ENCODE measurements around the gene LRMDA.

Gene LRMDA

DNA sequence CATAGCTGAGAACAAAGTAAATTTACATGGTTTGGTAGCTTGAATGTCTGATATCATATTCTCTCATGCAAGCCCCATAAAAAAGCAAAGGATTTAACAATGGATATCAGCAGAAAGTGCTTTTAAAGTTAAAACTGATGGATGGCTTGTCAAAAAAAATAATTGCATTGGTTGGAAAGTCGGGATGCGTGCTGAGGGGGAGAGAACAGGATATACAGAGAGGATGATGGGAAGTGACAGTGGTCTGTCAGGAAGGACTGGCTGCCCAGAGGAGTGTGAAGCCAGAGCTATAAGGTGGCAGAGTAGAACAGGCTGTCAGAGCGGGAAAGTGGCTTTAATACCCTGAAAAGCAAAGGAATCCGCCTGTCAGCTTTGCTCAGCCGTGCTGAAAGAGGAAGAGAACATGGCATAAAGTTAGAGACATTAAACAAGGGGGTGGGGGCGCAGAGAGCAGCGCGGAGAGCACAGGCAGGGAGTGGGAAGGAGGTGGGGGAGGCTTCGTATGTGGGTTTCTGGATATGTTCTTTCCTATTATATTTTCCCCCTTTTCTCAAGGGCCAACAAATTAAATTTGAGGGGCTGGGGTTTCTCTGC lies 493.0 kb downstream of the LRMDA start:
- DNase-seq (ENCODE audit: low spot score) = no peak

GRCh38 chr10:75925999-75926398 lies 494.6 kb downstream of the LRMDA start:
- DNase-seq (ENCODE audit: low spot score) = no peak

- DNase-seq (ENCODE audit: low spot score) = no peak
These were observed 495.3 kb downstream of the LRMDA start for GRCh38 chr10:75926763-75927162.

GRCh38 chr10:75928231-75928630 lies 496.8 kb downstream of the LRMDA start:
- no peak for DNase-seq (ENCODE audit: low spot score)

DNA sequence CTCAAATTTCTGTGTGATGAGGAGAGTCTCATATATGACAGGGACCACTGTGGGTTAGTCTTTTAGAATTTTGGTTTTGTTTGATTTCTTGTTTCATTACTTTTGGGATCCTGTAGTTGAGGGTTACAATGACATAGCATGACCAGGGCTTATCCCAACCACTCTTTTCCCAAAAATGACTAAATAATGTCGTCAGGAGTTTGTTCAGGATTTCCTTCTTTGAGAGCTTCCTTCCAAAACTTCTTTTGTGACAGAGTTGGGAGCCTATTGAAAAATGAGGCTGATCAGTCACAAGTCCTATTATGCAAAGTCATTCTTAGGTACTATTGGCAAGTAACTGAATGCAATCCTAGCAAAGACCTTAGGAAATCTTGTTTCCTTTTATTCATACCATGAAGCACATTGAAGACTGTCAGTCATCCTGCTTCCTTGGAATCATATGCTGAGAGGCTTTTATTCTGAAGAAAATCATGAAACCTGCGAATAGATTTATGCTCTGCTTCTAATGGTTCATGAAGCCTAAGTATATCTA lies 498.3 kb downstream of the LRMDA start:
- no peak for DNase-seq (ENCODE audit: low spot score)

GRCh38 chr10:75932921-75933320 lies 501.5 kb downstream of the LRMDA start:
- DNase-seq (ENCODE audit: low spot score) = no peak

DNA sequence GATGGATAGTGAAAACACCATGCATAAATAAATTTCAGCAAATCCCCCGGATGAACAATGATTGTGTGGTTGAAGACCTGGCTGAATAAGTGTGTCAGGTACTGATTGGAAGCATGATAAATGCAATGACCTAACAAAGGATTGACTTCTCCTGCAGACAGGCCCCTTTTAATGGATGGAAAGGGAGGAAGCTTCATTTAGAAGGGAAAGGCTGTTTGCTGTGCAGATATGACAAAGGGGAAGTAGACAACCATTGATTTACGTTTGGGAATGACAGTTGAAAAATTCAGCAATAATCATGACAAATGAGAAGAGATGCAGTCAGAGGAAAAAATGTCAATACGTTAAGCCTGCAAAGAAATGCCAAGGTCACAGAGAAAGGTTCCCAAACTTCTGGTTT lies 503.8 kb downstream of the LRMDA start:
- DNase-seq (ENCODE audit: low spot score) = no peak

GRCh38 chr10:75935650-75936400 lies 504.4 kb downstream of the LRMDA start:
- DNase-seq (ENCODE audit: low spot score) = no peak

DNA sequence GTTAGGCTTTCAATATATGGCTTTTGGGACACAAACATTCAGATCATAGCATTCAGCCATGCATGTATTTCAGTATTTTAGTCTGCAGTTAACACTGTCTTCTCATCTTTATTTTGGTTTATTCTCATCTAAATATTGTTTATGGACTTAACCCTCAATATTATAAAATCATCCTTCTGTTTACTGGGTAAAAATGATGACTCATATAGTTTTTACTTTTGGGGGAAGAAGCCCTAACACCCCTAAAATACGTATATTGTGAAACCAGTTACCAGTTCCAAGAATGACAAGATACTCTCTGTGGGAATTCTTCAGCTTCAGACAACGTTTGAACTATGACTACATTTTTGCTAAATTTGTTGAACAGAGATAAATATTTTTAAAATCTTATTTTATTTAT lies 505.4 kb downstream of the LRMDA start:
- no peak for DNase-seq (ENCODE audit: low spot score)

GRCh38 chr10:75937823-75938222 lies 506.4 kb downstream of the LRMDA start:
- no peak for DNase-seq (ENCODE audit: low spot score)

DNA sequence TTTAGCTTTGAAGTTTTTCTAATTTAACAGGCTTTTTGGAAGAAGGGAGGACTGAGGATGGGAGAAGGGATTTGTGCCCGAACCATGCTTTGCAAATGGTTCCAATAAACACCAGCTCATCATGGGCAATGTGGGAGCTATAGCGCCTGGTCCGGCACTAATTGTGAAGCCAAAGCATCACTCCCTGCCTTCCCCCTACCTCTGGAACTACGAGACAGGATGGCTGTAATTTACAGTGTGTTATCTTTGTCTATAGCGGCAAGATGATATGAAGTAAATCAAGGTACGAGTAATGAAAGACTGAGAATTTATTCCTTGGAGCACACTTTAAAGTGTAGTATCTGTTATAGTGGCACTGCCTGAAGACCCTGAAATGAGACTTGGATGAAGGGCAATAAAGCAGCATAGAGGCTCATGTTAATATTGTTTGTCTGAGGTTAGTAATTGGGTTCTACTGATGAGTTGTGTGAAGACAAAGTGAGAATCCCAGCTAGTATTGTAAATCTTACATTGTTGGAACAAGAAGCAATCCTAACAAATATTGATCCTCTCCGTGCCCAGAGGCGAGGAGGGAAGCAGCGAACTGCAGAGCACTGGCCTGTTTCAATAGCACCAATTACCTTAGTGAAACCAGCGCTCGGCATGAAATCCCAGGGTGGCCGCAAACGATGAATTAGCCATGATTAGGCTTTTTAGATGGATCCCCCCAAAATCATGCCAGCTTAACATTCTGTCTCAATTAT lies 507.1 kb downstream of the LRMDA start:
- no peak for DNase-seq (ENCODE audit: low spot score)

DNA sequence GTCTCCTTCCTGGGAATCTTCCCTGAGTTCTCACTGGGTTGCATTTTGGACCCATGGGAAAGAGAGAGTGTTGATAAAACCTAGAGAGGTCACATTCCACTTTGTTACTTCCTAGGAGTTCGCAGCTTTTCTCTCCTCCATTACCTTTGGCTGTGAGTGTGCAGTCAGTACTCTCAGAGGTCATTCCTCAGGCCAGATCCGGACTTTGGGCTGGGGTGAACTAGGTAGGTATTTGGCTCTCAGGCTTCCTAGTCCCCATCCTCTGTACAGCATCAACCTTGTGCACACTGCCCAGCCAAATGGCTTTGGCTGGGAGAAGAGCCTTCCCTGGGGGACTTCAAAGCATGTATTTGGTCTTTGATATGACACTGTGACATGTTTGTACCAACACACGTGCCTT lies 508.1 kb downstream of the LRMDA start:
- DNase-seq (ENCODE audit: low spot score) = no peak

DNA sequence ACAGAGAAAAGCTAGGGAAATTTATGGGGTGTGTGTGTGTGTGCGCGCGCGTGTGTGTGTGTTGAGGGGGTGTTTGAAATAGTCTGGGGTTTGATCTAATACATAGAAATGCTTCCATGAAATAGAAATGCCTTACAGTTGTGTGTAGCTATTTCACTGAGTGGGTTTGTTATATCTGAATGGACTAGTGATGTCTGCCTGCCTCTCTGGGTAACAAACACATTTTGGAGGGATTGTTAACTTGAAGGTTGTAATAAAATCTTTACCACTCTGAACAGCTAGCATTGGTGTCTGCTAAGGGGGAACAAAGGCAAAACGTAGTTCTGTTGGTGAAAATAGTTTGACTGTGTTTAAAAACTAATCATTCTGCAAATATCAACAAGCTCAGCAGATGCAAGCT lies 509.3 kb downstream of the LRMDA start:
- no peak for DNase-seq (ENCODE audit: low spot score)

GRCh38 chr10:75941223-75941801 lies 509.9 kb downstream of the LRMDA start:
- DNase-seq (ENCODE audit: low spot score) = no peak

- no peak for DNase-seq (ENCODE audit: low spot score)
These were observed 512.6 kb downstream of the LRMDA start for GRCh38 chr10:75944061-75944460.

DNA sequence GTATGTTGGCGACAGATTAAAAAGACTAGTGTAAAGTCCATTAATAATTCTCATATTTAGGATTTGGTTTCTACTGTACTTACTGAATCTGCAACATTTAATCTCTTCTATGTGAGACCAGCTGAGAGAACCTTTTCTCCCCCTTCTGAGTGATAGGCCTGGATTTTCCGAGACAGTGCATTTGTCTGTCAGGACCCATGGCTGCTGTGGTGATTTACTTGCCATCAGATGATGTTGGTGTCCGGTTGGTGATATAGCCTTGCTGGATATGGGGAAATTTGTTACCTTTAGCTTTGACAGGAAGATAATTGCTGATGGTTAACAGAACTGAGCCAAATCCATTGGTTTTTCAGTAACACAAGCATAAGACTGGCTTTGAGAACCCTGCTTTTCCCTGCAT lies 517.2 kb downstream of the LRMDA start:
- no peak for DNase-seq (ENCODE audit: low spot score)

DNA sequence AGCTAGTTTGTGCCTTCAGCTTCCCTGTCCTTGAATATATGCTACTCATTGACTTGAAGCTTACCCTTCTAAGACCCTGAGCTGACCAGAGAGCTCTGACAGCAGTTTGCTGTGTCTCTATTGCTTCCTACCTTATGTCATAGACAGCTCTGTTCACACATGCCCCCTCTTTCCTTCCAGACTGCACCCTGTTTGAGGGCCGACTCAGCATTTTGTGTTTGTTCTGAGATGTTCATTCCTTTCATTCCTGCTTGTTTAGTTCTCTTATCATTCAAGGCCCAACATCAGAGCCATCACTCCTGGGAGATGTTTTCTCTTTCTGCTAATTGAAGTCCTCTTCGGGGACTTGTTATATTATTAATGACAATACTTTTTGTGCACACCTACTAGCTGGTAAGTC lies 518.9 kb downstream of the LRMDA start:
- no peak for DNase-seq (ENCODE audit: low spot score)

GRCh38 chr10:75950997-75951589 lies 519.7 kb downstream of the LRMDA start:
- no peak for DNase-seq (ENCODE audit: low spot score)

DNA sequence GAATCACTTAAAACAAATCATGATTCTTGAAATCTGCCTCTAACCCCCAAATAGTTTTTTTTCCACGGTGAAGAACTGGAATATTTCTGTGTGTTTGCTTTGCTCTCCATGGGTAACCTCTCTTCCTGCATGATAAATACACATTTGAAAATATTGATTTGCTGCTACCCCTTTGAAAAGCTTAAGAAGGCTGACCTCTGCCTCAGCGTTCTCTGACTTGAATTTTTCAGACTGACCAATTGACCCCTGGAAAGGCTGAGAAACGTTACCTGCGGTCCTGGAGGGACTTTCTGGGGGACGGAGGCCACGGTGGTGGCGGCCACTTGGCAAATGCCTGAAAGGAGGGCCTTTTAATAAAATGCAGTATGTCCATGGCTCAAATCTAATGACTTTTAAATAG lies 520.2 kb downstream of the LRMDA start:
- no peak for DNase-seq (ENCODE audit: low spot score)

DNA sequence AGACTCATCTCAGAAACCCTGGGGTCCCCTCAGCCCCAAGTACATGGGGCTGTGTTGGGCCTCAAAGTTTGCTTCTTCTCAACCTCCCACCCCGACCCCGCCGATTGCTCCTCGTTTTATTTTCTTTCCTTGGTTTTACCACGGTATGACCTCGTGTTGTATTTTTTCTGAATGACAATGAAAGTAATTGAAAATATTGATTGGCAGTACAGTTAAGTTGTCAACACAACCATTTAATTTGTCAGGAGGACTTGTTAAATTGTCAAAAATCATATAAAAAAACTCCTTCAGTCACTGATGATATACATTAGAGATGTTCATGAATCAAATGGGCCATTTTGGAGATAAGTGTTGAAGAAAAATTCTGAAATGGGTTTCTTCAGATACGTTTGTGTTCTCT lies 520.7 kb downstream of the LRMDA start:
- no peak for DNase-seq (ENCODE audit: low spot score)

DNA sequence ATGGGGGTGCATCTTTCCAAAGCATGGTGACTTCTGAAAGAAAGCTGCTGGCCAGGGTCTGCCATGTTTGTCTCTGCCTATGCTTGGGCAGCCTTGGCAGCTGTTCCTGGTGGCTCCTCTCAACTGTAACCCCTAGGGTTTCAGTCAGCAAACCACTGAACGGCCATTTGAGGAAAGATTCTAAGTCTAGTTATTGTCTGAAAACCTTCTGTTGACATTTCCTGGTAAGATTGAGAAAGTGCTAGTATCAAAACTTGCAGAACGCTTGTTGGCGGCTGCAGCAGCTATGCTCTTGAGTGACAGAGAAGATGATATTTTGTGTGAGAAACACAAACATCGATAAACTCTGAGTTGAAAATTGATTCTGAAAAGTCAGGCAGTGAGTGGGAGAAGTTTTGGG lies 523.1 kb downstream of the LRMDA start:
- DNase-seq (ENCODE audit: low spot score) = no peak

DNA sequence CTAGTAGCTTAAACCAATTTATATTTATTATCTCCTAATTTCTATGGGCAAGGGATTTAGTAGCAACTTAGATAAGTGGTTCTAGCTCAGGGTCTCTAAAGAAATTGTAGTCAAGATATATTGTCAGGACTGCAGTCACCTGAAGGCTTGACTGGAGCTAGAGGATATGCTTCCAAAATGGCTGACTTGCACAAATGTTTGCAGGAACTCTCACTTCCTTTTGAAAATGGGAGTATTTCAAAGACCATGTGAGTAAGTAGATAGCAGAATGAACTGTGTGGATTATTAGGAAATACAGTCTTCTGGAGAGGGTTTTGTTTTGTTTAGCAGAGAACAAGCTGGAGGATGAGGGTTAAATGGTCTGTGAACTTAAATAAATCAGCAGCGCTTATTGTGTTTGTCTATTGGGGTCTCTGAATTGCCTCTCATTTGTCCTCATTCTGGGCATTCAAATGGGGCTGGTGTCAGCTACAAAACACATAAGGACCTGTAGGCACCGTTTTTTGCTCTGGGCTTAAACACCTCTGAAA lies 524.6 kb downstream of the LRMDA start:
- DNase-seq (ENCODE audit: low spot score) = no peak

All from cerebellar cortex (tissue), 1 donor.